Panc1 (cell line): ENCODE data around the gene NLRP6.

ENCODE experiments used
- POLR2AphosphoS5 ChIP-seq: IDR thresholded peaks from 2 replicates; pipeline ENCODE4 v1.6.1; 2012; ENCODE audit warnings: mild to moderate bottlenecking, low read depth, low read length, moderate library complexity
- SIN3A ChIP-seq: IDR thresholded peaks from 2 replicates; pipeline ENCODE4 v1.6.1; 2012; ENCODE audit warnings: low read depth, mild to moderate bottlenecking, low read length, moderate library complexity, borderline replicate concordance; ENCODE audit not compliant: insufficient read depth
- TF ChIP-seq, protein P1 (sequence below): fragments of 450-650 bp; IDR thresholded peaks from 2 replicates; pipeline ENCODE4 v1.5.1; 2017; ENCODE audit warnings: mild to moderate bottlenecking

DNA sequence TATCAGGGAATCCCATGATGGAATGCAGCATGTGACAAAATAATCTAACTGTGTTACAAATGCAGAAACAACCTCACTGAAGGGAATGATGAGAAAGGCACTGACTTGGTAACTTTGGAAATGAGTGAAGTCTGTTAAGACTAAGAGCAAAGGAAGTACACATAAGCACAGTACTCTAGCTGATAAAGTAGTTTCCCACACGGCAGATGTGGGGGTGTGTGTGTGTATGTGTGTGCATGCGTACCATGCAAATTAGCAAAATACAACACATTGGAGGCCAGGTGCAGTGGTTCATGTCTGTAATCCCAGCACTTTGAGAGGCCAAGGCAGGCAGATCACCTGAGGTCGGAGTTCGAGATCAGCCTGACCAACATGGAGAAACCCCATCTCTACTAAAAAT lies 16.6 kb upstream of the NLRP6 start:
- TF ChIP-seq, protein P1, sequence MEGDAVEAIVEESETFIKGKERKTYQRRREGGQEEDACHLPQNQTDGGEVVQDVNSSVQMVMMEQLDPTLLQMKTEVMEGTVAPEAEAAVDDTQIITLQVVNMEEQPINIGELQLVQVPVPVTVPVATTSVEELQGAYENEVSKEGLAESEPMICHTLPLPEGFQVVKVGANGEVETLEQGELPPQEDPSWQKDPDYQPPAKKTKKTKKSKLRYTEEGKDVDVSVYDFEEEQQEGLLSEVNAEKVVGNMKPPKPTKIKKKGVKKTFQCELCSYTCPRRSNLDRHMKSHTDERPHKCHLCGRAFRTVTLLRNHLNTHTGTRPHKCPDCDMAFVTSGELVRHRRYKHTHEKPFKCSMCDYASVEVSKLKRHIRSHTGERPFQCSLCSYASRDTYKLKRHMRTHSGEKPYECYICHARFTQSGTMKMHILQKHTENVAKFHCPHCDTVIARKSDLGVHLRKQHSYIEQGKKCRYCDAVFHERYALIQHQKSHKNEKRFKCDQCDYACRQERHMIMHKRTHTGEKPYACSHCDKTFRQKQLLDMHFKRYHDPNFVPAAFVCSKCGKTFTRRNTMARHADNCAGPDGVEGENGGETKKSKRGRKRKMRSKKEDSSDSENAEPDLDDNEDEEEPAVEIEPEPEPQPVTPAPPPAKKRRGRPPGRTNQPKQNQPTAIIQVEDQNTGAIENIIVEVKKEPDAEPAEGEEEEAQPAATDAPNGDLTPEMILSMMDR: no peak
- no peak for TF ChIP-seq SIN3A
- no peak for TF ChIP-seq POLR2AphosphoS5
